Measurements from ENCODE around the gene TMEM187.

- TF ChIP-seq CTCF (IDR thresholded peaks at IDR 0.05; ENCODE audit: poor library complexity) (no peak), EZH2phosphoT487 (IDR thresholded peaks at IDR 0.05; ENCODE audit: low read depth, severe bottlenecking, unreplicated experiment) (no peak), EZH2 (IDR thresholded peaks at IDR 0.05; ENCODE audit: borderline replicate concordance) (no peak)
Measured at GRCh38 chrX:154032653-154033052, 60.1 kb downstream of the TMEM187 start.
